HEK293T (cell line): ENCODE results near the gene CCDC171.

Source experiments
- CTCF ChIA-PET: fragments of 350-600 bp; formaldehyde crosslinking; extraction: SDS; loops from one replicate; lab custom pipeline; 2021; ENCODE audit warnings: antibody characterized with exemption, inconsistent platforms; lab: Yijun Ruan, JAX
- POLR2A ChIA-PET: fragments of 350-600 bp; formaldehyde crosslinking; extraction: SDS; loops from one replicate; lab custom pipeline; 2020; ENCODE audit warnings: antibody characterized with exemption, inconsistent platforms; lab: Yijun Ruan, JAX
- DNase-seq: peaks from one replicate; pipeline ENCODE4 v3.0.0; 2012; ENCODE audit warnings: mixed read lengths; ENCODE audit errors: extremely low spot score
- ARNT ChIP-seq: fragments of 450-650 bp; IDR thresholded peaks from 2 replicates; pipeline ENCODE4 v1.6.1; 2017; ENCODE audit warnings: mild to moderate bottlenecking
- BHLHE40 ChIP-seq: fragments of 450-650 bp; IDR thresholded peaks from 2 replicates; pipeline ENCODE4 v1.6.1; 2016; ENCODE audit warnings: mild to moderate bottlenecking, moderate library complexity, borderline replicate concordance
- CTBP1 ChIP-seq: fragments of 450-650 bp; IDR thresholded peaks from 2 replicates; pipeline ENCODE4 v1.6.1; 2016; ENCODE audit warnings: borderline replicate concordance
- ELF4 ChIP-seq: fragments of 450-650 bp; IDR thresholded peaks from 2 replicates; pipeline ENCODE4 v1.6.1; 2017; ENCODE audit warnings: antibody characterized with exemption
- FOXA1 ChIP-seq: fragments of 450-650 bp; IDR thresholded peaks from 2 replicates; pipeline ENCODE4 v1.6.1; 2016; ENCODE audit warnings: mild to moderate bottlenecking
- FOXK2 ChIP-seq: fragments of 450-650 bp; IDR thresholded peaks from 2 replicates; pipeline ENCODE4 v1.6.1; 2016; ENCODE audit warnings: mild to moderate bottlenecking
- FOXM1 ChIP-seq: fragments of 450-650 bp; IDR thresholded peaks from 2 replicates; pipeline ENCODE4 v1.6.1; 2017; ENCODE audit warnings: mild to moderate bottlenecking, borderline replicate concordance
- HDGF ChIP-seq: fragments of 450-650 bp; IDR thresholded peaks from 2 replicates; pipeline ENCODE4 v1.6.1; 2017; ENCODE audit warnings: antibody characterized with exemption, borderline replicate concordance
- L3MBTL2 ChIP-seq: fragments of 450-650 bp; conservative IDR thresholded peaks from 2 replicates; pipeline ENCODE4 v1.6.1; 2016; ENCODE audit warnings: mild to moderate bottlenecking
- LEF1 ChIP-seq: fragments of 450-650 bp; IDR thresholded peaks from 2 replicates; pipeline ENCODE4 v1.6.1; 2017; ENCODE audit warnings: mild to moderate bottlenecking, borderline replicate concordance
- NFRKB ChIP-seq: fragments of 450-650 bp; IDR thresholded peaks from 2 replicates; pipeline ENCODE4 v1.6.1; 2016; ENCODE audit warnings: mild to moderate bottlenecking, moderate library complexity
- PKNOX1 ChIP-seq: fragments of 450-650 bp; IDR thresholded peaks from 2 replicates; pipeline ENCODE4 v1.6.1; 2016
- SP1 ChIP-seq: fragments of 450-650 bp; IDR thresholded peaks from 2 replicates; pipeline ENCODE4 v1.6.1; 2017
- SUZ12 ChIP-seq: fragments of 450-650 bp; IDR thresholded peaks from 2 replicates; pipeline ENCODE4 v1.6.1; 2016; ENCODE audit warnings: mild to moderate bottlenecking
- TARDBP ChIP-seq: fragments of 450-650 bp; IDR thresholded peaks from 2 replicates; pipeline ENCODE4 v1.6.1; 2016
- ZNF384 ChIP-seq: fragments of 450-650 bp; IDR thresholded peaks from 2 replicates; pipeline ENCODE4 v1.6.1; 2016

The CCDC171 gene

GRCh38 chr9:15512204-15512603, 40.6 kb upstream of the CCDC171 start:
- no peak for TF ChIP-seq FOXK2
- TF ChIP-seq SP1: no peak
- no peak for TF ChIP-seq CTBP1
- TF ChIP-seq TARDBP: no peak
- no peak for TF ChIP-seq LEF1
- TF ChIP-seq FOXM1: no peak
- TF ChIP-seq NFRKB: no peak
- no peak for TF ChIP-seq BHLHE40
- TF ChIP-seq ELF4: no peak
- TF ChIP-seq PKNOX1: no peak
- no peak for TF ChIP-seq ARNT
- TF ChIP-seq SUZ12: no peak
- TF ChIP-seq FOXA1: no peak
- no peak for TF ChIP-seq ZNF384
- CTCF ChIA-PET: interaction anchor here (0.7 kb wide), 1 partner anchor 1192 kb away, joined by 3 read pairs; no protein-coding TSS in a partner anchor
- POLR2A ChIA-PET: interaction anchor here (1.6 to 4.5 kb wide), 2 partner anchors 25 to 41 kb away, joined by 3 to 43 read pairs; partner anchors contain the start of gene CCDC171
- DNase-seq: no peak

- ChIA-PET POLR2A (interaction anchor here (1.6 to 4.5 kb wide), 2 partner anchors 24 to 40 kb away, joined by 3 to 43 read pairs; partner anchors contain the start of gene CCDC171), CTCF (interaction anchor here (0.7 kb wide), 1 partner anchor 1192 kb away, joined by 3 read pairs; no protein-coding TSS in a partner anchor)
- DNase-seq: no peak
- no peak for TF ChIP-seq SP1
- no peak for TF ChIP-seq FOXK2
- TF ChIP-seq BHLHE40: no peak
- TF ChIP-seq L3MBTL2: no peak
- TF ChIP-seq FOXA1: no peak
Measured at GRCh38 chr9:15512889-15513288, 40.0 kb upstream of the CCDC171 start.

GRCh38 chr9:15513335-15513734, 39.5 kb upstream of the CCDC171 start:
- ChIA-PET CTCF (no interaction called here), POLR2A (interaction anchor here (4.5 kb wide), 1 partner anchor 40 kb away, joined by 43 read pairs; the partner anchor contains the start of gene CCDC171)
- DNase-seq: peak; percentile 15
- no peak for TF ChIP-seq LEF1

- no peak for DNase-seq
- CTCF ChIA-PET: no interaction called here
- TF ChIP-seq FOXM1 (no peak), FOXA1 (no peak), SUZ12 (no peak), ZNF384 (no peak), SP1 (no peak), NFRKB (no peak), LEF1 (no peak), HDGF (no peak), CTBP1 (no peak), ARNT (no peak), PKNOX1 (no peak), ELF4 (no peak)
- POLR2A ChIA-PET: no interaction called here
Measured at GRCh38 chr9:15519831-15520230, 33.0 kb upstream of the CCDC171 start.

- no peak for TF ChIP-seq FOXM1
- TF ChIP-seq LEF1: no peak
- no peak for TF ChIP-seq PKNOX1
- no peak for DNase-seq
- CTCF ChIA-PET: no interaction called here
- POLR2A ChIA-PET: no interaction called here
Measured at GRCh38 chr9:15521254-15521653, 31.6 kb upstream of the CCDC171 start.

GRCh38 chr9:15522130-15522755, 30.6 kb upstream of the CCDC171 start:
- ChIA-PET POLR2A (no interaction called here), CTCF (interaction anchor here (0.5 kb wide), 1 partner anchor 22 kb away, joined by 6 read pairs; no protein-coding TSS in a partner anchor)
- DNase-seq: no peak
- TF ChIP-seq FOXA1 (no peak), HDGF (no peak), BHLHE40 (no peak), ELF4 (no peak), TARDBP (no peak), FOXK2 (no peak), ARNT (no peak), SP1 (no peak), L3MBTL2 (no peak), FOXM1 (no peak), NFRKB (no peak), ZNF384 (no peak), PKNOX1 (no peak), SUZ12 (no peak), LEF1 (no peak), CTBP1 (no peak)
